ENCODE results near the gene PLAAT4. TPM values are rescaled to one million over a fixed set of nuclear protein-coding genes. Genes with fewer than 3 reads are reported as not detected.
"Not testable (repeated sequence)": the region's sequence is repeated elsewhere in the genome, so short reads cannot be mapped to it uniquely, and the experiment has no call there.

The PLAAT4 gene
- total and polyA plus RNA-seq, 8 donors, result 3.3 to 32.4 (median 9.6) TPM

DNA sequence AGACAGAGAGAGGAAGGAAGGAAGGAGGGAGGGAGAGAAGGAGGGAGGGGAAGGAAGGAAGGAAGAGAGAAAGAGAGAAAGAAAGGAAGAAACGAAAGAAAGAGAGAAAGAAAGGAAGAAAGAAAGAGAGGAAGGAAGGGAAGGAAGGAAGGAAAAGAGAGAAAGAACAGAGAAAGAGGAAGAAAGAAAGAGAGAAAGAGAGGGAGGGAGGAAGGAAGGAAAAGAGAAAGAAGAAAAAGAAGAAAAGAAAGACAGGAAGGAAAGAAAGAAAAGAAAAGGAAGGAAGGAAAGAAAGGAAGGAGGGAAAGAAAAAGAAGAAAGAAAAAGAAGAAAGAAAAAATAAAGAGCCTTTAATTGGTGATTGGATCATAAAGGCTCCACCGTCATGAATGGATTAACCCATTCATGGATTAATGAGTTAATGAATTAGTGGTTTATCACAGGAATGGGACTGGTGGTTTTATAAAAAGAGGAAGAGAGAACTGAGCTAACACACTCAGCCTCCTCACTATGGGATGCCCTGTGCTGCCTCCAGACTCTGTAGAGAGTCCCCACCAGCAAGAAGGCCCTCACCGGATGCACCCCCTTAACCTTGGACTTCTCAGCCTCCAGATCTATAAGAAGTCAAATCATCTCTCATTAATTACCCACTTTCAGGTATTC, 35.5 kb downstream of the PLAAT4 start:
- intact Hi-C loops (cut with DNase I), result no loop called here
- Histone ChIP-seq H3K27me3 (no peaks in the 10 kb centered on the region), H3K4me1 (peaks cover 0 to 9% (median 8%) of the 10 kb centered on the region in 3 donors), H3K36me3 (no peaks in the 10 kb centered on the region), H3K9me3 (no peaks in the 10 kb centered on the region), H3K27ac (no peak overlapping the region), H3K4me3 (no peak overlapping the region)
- DNase-seq (no peak), FAIRE-seq (no peak), ATAC-seq (no peak)
- 57 to 69% methylated on average over 3 of the region's 3 CpGs for whole genome bisulfite sequencing, 2 donors
- TF ChIP-seq, protein P1, sequence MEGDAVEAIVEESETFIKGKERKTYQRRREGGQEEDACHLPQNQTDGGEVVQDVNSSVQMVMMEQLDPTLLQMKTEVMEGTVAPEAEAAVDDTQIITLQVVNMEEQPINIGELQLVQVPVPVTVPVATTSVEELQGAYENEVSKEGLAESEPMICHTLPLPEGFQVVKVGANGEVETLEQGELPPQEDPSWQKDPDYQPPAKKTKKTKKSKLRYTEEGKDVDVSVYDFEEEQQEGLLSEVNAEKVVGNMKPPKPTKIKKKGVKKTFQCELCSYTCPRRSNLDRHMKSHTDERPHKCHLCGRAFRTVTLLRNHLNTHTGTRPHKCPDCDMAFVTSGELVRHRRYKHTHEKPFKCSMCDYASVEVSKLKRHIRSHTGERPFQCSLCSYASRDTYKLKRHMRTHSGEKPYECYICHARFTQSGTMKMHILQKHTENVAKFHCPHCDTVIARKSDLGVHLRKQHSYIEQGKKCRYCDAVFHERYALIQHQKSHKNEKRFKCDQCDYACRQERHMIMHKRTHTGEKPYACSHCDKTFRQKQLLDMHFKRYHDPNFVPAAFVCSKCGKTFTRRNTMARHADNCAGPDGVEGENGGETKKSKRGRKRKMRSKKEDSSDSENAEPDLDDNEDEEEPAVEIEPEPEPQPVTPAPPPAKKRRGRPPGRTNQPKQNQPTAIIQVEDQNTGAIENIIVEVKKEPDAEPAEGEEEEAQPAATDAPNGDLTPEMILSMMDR (IDR thresholded peaks at IDR 0.05), result no peak

DNA sequence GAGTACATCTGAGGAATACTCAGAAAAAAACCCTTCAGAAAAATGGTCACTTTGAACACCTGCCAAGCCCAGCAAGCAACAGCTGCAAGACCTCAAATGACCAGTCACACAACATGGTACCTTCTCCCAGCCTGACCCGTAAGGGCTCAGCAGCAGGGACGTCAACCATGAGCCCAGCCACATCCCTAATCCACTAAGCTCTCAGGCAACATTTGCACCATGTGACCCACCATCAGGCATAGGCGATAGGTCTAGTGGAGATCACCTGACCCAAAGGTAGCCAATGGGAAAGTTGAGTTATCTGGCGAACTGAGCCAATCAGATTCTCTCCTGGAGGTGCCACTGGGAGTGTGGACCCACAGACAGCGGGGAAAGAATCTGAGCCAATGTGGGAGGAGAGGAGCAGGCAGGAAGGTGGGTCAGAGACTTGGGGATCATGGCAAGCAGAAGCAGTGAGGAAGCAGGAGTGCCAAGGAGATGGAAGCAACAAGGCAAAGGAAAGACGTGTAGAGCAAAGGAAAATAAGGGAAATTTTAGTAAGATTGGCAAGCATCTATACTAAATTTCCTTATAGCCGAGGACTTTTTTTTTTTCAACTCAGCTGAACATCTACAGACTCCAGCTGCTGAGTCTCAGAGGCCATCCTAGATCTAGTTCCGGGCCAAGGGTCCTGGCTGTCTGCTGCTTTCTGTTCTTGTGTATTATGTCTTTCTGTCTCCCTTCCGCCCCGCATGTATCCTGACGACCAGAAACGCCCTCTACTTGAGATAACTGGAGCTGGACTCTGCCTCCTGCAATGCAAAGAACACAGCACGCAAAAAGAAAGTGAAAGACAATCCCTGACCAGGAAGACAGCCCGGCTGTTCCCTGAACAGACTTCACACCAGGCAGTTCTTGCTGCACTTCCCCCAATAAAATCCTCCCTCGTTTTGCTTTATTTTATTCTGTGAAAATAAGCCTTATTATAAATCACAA, 37.6 kb downstream of the PLAAT4 start:
- WGBS, 2 donors, result 72 to 82% methylated on average over 15 of the region's 15 CpGs
- TF ChIP-seq, protein P1 (IDR thresholded peaks at IDR 0.05), result no peak
- Histone ChIP-seq H3K4me1 (no peaks in the 10 kb centered on the region), H3K27me3 (no peaks in the 10 kb centered on the region), H3K4me3 (peak overlapping the region in 2 of 4 donors; percentile 3 to 18), H3K27ac (peak overlapping the region in 2 of 4 donors; percentile 27 to 61), H3K9me3 (no peaks in the 10 kb centered on the region), H3K36me3 (no peaks in the 10 kb centered on the region)
- FAIRE-seq (peak; percentile 43), ATAC-seq (peak; percentile 40 to 89 (median 81)), DNase-seq (peak in 1 of 6 donors; percentile 22)
- intact Hi-C loops (cut with DNase I), result no loop called here

DNA sequence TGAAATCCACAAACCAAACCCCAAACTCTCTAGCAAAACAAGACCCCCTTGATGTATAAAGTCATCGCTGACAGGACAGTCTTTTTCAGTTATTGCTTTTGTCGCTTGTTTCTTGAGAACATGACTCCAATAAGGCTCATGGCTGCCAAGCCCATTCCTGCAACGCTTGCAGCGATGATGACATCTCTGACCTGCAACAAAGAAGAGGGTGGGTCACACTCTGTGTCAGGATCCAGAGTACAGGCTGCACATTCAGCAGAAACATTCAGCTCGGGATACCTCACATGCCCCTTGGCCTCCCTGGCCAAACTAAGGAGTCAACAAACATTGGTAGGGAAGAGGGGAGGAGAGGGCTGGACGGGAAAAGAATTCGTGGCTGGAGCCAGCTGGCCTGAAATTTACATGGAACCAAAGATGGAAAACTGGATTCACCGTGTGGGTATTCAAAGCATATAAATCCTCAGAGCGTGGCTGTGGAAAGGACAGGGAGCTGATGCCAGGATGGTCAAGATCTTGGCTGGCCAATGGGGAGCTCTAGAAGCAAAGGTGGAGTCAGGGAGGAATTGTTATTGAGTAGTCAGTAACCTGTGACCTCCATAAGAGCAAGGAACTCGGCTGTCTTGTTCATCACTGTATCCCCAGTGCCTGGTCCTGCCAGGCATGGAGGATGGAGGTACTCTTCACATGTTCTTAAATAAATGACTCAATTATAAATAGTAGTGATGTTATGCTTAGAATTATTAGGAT, 38.4 kb downstream of the PLAAT4 start:
- H3K9me3 ChIP-seq, result no peaks in the 10 kb centered on the region
- intact Hi-C loops (cut with DNase I), result no loop called here
- no peaks in the 10 kb centered on the region for H3K4me1 ChIP-seq
- H3K4me3 ChIP-seq, result peak overlapping the region in 2 of 4 donors; percentile 3 to 18
- no peak for FAIRE-seq
- WGBS, 2 donors, result 85 to 86% methylated on average over 10 of the region's 10 CpGs
- DNase-seq, result peak in 1 of 6 donors; percentile 28
- no peaks in the 10 kb centered on the region for H3K27me3 ChIP-seq
- no peaks in the 10 kb centered on the region for H3K36me3 ChIP-seq
- TF ChIP-seq, protein P1 (IDR thresholded peaks at IDR 0.05), result no peak
- peak in 3 of 4 donors; percentile 14 to 76 (median 46) for ATAC-seq
- H3K27ac ChIP-seq, result peak overlapping the region in 2 of 4 donors; percentile 27 to 61

DNA sequence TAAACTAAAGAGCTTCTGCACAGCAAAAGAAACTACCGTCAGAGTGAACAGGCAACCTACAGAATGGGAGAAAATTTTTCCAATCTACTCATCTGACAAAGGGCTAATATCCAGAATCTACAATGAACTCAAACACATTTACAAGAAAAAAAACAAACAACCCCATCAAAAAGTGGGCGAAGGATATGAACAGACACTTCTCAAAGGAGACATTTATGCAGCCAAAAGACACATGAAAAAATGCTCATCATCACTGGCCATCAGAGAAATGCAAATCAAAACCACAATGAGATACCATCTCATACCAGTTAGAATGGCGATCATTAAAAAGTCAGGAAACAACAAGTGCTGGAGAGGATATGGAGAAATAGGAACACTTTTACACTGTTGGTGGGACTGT, 42.3 kb downstream of the PLAAT4 start:
- DNase-seq; FAIRE-seq; H3K36me3 ChIP-seq; H3K4me3 ChIP-seq; intact Hi-C loops (cut with DNase I); H3K9me3 ChIP-seq; H3K27me3 ChIP-seq; H3K27ac ChIP-seq; ATAC-seq: not testable (repeated sequence)
- WGBS, 2 donors, result 82 to 100% methylated on average over 2 of the region's 3 CpGs
- H3K4me1 ChIP-seq, result peaks cover 0 to 11% (median 0%) of the 10 kb centered on the region in 3 donors

DNA sequence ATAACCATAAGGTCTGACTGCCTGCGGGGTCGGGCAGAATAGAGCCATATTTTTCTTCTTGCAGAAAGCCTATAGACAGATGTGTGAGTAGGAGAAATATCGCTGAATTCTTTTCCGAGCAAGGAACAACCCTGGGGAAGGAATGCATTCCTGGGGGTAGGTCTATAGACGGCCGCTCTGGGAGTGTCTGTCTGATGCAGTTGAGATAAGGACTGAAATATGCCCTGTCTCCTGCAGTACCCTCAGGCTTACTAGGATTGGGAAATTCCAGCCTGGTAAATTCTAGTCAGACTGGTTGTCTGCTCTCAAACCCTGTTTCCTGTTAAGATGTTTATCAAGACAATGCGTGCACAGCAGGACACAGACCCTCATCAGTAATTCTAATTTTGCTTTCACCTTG, 44.6 kb downstream of the PLAAT4 start:
- H3K27ac ChIP-seq, FAIRE-seq, H3K36me3 ChIP-seq, H3K4me3 ChIP-seq, H3K9me3 ChIP-seq, H3K27me3 ChIP-seq, ATAC-seq, DNase-seq: not testable (repeated sequence)
- intact Hi-C loops (cut with DNase I), result loop anchor here in 1 of 3 donors (10.0 kb wide), 1 partner anchor 64 kb away; no protein-coding TSS in a partner anchor
- 89 to 94% methylated on average over 7 of the region's 7 CpGs for WGBS, 2 donors
- peaks cover 0 to 11% (median 0%) of the 10 kb centered on the region in 3 donors for H3K4me1 ChIP-seq

All from pancreas (tissue), 10 donors.